Renal cortex interstitium (tissue), 11 donors: ENCODE results near the gene CPXM2. TPM values are rescaled to one million over a fixed set of nuclear protein-coding genes. Genes with fewer than 3 reads are reported as not detected.
"Not testable (repeated sequence)": the region's sequence is repeated elsewhere in the genome, so short reads cannot be mapped to it uniquely, and the experiment has no call there.

Experiments
- DNase-seq, 11 donors: peaks; one replicate each; pipeline ENCODE4 v3.0.0-alpha.2; 2013; ENCODE audit warnings: low read depth in 9 of 11, low spot score in 4 of 11; ENCODE audit errors: extremely low read depth in 1 of 11
- polyA plus RNA-seq, 3 donors: library from polyadenylated mRNA; unstranded; fragments of 120-200 nt; gene quantifications; one replicate each; pipeline ENCODE4 v1.2.1, GENCODE V29; 2013; ENCODE audit not compliant: insufficient read length in 3 of 3

CPXM2 gene
- polyA plus RNA-seq, 3 donors: 3.7 to 7.4 (median 5.6) TPM

DNA sequence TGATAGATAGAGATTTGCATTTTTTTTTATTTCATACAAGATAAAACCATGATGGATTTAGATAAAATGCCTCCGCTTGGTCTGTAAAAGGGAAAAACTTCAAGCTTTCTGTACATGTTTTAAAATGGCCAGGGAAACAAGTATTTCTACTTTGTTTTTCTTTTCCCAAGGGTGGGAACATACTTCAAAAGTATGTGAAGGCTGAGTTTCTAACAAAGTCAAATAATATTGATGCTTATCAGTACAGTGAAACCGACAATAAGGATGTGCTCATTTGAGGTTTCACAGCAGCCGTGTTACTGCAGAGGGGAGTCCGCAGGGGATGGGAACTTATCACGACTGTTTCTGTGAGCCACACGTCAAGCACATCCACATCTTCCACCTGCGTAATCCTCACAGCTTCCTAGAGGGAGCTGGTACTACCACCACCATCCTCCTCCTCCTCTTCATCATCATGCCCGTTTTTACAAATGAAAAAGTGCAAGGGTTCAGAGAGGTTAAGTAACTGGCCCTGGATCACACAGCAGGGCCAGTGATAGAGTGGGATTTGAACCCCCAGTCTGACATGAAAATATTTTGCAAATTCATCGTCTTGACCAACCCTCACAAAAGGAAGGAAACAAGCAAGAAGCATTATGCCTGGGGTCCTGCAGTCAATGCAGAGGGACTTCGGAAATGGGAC lies 131.1 kb downstream of the CPXM2 start:
- DNase-seq: no peak

DNA sequence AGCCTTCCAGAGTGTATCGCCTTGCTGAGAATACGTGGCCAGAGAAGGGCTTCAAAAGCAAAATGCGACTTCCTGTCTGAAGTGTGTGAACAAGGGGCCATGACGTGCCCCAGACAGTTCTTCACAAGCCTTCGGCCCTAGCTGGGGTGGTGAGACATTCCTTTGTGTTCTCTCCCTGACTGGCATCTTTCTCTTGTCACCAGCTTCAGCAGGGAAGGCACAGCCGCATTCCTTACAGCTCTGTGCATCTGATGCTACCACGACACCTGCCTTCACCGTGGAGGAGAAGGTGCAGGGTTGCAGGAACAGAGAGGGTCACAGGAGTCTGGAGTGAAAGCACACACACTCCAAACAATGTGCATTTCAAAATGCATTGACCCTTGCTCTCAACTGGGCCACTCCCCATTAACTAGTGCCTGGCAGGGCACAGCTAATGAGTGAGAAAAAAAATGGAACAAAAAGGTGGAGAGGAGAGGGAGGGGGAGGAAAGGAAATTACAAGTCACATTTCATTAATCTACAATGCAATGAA lies 132.0 kb downstream of the CPXM2 start:
- peak in 10 of 11 donors; percentile 13 to 70 (median 32) for DNase-seq

DNA sequence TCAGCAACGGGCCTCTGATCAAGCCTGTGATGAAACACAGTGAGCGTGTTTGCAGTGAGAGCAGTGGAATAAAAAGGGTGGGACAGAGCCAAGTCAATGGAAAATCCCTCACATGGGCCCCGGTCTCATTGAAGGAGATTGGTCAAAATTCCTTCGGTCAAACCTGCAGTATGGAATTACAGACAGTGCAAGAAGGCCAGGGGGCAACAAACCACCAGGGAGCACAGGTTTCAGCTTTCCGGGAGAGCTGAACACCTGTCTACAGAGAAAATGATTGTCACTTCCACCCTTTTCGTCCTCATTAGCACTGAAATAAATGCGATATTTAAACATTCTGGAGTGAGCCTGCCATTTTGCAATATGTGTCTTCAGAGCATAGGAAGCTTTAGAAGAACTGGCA lies 132.6 kb downstream of the CPXM2 start:
- peak in 1 of 11 donors; percentile 17 for DNase-seq

DNA sequence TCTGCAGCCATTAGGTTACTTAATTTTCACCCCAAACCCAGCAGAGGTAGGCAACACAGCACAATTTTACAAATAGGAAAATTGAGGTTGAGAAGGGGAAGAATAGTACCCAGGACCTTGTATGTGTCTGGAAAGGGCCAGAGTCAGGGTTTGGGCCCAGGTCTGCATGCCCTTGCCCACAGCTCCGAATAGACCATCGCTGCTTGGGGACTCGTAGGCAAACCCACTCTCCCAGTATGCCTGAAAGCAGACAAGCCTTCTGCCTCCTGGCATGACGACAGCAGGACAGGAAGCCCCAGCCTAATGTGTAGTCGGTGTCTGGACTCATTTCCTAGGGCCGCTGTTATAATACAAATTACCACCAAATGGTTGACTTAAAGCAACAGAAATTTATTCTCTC lies 133.8 kb downstream of the CPXM2 start:
- no peak for DNase-seq

DNA sequence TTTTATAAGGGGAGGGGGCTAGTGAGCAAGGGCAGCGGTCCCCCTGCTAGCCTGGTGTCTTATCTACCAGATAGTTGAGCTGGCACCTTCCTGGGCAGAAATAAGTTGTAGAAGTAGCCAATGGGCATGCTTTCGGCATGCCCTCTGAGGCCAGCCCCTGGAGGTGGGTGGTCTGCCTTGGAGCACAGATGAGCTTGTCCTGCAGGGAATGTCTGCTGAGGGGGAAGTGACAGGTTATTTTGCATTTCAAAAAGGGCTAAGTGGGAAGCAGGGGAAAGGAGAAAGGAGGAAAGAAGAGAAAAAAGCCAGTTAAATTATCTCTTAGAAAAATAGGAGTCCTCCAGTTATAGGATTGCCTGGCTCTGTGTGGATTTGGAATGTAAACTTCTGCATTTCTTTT lies 136.5 kb downstream of the CPXM2 start:
- DNase-seq: no peak

DNA sequence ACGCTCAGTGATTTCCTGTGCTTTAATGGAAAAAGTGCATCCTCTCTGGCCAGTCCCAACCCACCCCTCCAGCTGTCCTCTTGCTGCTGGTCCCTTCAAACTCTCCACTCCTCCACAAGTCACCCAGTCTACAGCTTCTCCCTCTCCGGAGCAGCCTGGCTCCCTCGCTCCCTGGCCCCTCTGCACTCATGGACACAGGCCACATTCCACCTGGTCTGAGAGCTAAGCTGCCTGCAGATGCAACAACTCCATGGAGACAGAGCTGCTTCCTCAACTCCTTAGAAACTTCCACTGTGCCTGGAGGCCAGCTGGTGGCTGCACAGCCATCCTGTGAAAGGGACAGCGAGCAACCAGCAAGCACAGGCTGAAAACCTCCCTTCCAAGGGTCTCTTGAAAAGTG lies 137.5 kb downstream of the CPXM2 start:
- DNase-seq: no peak

DNA sequence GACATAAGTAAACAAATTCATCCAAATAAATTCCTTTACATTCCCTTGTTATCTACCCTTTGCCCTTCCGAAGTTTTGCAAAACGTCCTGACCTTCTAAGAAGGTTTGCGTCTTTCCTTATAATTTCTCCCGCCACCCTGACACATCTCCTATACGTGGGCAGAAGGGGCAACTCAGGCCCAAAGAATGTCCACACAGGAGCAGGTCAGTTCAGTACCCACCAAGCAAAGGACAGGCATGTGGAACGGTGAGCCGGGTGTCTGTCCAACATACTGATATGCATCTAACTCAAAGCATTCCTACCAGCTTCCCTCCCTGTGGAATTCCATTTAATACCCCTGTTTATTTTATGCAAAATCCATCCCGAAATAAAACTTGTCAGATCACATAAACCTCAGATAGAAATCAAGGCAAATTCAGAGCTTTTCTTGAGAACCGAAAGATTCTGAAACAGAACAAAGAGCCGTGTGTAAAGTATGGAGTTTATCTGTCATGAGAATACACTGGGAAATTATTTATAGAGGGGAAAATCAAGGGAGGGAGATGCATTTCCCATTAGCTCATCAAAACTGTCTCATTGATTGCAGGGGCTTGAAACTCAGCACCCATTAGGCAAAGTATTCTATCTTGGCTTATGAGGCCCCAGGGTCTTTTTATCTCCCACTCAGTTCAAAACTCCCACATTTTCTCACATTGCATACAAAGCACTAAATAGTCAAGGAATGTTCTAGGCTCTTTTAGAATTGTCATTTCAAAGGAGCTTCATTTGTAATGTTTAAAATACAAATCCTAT lies 140.1 kb downstream of the CPXM2 start:
- DNase-seq: no peak

DNA sequence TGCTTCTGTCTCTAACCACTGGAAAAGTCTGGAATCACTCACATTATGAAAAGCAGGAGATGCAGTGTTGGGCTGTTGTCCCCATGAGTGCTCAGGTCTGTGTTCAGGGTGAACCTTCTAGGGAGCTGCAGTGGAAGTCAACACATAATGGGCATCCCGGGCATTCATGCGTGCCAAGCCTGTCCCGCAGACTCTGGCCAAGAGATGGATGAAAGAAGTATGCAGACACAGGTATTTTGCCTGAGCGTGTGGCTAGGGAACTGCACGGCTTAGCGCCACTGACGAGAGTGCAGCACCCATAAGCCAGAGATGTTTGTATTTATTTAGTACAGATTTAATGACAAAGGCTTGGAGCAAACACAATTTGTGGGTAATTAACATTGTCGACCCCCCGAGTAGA lies 140.7 kb downstream of the CPXM2 start:
- no peak for DNase-seq

DNA sequence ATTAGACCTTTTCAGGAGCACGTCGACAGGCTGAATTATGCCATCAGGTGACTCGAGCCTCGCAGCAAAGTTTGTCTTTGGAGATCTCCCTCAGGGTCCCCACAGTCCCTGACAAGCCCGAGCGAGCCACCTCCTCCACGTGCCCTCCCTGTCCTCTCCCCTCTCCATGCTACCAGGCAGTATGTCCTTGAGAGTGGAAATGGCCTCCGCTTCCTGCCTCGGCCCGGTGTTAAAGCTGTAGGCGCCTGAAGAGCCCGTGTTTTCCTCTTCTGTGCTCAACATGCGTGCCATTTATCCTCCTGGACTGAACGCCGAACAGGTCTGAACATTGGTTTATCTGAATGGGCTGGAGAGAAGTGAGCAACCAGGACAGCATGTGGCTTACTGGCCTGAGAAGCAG lies 142.9 kb downstream of the CPXM2 start:
- no peak for DNase-seq

DNA sequence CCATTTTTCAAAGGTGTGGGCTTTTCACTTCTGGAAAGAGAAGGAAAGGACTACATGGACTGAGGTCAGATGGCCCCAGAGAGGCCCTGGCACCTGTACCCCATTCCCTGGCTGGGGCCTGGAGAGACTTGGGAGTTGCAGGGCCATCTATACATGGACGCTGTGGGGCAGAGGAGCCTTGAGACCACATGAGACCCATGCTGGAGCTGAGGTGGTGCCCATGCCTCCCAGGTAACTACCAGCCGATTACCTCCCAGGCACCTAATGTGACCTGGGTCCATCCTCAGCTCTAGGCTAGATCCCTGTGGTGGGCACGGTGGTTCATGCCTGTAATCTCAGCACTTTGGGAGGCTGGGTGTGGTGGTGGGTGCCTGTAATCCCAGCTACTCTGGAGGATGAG lies 144.2 kb downstream of the CPXM2 start:
- no peak for DNase-seq

DNA sequence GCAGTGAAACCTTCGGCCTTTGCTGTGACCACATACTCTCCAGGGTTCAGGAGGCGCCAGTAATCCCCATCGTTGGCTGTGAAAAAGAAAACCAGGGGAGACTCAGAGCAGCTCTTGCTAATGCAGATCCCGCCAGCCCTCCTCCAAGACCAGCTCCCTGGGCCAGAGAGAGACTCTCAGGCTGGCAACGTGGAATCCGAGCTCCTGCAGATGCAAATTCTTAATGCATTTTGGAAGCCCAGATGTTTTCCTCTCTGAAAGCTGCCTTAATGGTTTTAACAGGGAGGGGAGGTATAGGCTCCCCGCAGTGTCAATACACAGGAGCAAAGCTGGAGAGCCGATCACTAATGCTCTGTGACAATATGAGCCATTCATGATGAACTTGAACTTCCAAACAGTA lies 144.7 kb downstream of the CPXM2 start:
- DNase-seq: no peak

DNA sequence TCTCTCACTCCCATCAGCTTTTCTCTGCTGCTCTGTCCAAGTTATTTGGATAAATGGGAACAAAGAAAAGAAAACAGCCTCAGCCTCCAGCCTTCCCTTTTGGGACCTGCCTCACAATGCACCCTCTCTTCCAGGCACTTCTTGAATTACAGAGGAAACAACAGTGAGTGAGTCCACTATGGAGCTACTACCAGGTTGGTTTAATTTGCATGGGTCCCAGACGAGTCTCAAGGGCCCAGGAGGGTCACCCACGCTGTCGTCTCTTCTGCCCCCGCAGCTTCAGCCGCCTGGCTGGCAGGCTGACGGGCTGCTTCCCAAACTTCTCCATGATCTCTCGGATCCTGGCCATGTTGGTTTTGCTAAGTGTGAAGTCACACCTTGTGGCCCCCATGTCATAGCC lies 145.1 kb downstream of the CPXM2 start:
- no peak for DNase-seq

DNA sequence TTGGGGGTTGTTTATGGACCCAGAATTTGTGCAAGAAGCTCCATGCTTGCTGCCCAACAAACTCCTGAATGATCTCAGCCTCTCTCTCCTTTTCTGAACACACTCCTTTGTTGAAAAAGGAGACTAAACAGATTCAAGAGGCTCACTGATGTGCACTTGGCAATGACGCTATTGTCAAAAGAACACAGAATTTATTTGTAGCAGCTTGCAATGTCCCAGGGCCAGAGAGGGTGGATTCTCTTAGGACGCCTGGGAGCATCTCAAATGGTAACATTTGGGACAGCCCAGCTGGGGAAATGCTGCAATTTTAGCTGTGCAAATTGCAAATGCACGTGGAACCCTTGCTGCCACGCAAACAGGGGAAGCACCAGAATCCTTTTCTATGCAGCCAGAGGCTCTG lies 145.5 kb downstream of the CPXM2 start:
- no peak for DNase-seq

DNA sequence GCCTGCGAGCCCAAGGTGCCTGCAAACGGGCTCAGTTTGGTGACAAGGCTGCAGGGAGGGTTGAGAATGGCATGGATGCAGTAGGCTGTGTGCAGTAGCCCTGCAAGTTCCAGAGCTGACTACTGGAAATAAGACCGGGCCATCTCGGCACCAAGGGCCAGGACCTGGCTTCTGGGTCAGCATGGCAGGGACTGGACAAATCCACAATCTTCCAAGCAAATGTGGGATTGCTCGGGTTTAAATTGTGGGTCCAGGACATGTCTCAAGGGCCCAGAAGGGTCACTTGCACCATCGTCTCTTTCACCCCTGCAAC lies 147.4 kb downstream of the CPXM2 start:
- no peak for DNase-seq

DNA sequence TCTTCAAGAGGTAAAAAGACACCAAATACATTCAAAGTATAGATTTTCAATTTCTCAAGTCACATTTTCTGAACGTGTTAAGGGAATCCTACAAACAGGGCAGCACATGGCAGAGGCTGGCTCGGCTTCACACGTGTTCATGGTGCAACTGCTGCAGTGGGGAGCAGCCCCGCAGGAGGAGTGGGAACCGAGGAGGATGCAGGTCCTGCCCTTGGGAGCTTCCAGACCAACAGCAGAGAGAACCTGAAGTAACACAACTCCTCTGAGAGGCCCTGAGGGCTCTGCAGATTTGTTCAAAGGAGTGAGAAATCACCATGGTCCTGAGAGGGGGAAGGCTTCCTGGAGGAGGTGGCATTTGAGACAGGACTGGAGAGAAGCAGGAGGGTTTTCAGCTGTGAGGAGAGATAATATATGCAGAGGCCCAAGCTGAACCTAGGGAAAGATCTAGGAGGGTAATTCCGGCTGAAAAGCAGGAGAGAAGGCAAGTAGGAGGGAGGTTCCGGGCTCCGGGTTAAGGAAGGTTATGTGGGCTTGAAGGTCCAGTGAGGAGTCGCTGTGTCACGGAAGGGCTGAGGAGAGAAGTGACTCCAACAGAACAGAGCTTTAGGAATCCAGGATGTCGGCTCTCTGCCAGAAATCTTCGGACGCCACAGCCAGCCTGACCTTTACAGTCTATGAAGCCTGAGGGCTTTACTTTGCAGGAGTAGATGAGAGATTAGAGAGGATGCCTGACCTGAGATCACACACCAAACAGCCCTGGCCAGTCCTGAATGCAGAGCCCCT lies 148.0 kb downstream of the CPXM2 start:
- DNase-seq: no peak

DNA sequence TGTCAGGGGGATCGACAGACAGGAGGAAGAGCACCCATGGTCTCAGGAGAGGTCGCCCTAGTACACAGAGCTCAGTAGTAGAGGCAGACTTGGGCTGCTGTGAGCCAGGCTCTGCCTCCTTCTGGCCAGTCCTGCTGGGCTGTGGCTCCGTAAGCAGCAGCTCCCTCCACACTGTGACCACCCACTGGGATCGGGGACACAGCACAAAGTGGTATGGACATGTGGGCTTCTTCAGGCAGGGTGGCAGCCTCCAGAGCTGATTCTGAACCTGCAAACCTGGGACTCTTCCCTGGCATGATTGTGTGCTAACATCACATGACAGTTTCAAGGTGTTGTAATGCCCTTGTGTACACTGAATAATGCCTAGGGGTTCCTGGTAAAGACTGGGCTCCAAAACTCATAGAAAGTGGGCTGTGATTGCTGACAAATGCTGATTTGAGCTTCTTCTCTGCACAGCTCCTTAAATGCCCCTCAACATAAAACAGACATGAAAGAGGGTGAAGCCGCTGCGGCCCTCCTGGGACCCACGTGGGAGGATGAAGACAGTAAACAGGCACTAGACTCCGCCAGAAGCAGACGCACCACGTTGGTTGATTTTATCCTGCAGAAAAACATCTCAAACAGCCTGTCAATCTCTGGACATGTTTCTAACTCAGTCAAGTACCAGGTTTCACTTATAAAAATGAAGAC lies 148.7 kb downstream of the CPXM2 start:
- DNase-seq: no peak

DNA sequence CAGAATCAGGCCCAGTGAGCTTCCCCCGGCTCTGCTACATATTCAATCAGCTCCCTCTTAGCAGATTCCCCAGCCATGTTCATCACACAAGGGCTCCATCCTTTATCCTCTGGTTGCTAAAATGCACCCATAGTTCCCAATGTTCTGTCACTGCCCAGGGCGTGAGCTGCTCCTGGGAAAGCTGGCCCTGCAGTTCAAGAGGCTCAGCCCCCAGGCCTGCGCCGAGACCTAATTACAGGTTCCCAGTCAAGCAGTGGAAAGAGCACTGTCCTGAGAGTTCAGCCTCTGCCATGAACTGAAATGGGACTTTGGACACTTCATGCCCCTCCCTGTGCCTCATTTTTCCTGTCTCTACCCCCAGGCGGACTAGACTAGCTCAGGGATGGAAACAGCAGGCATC lies 149.9 kb downstream of the CPXM2 start:
- no peak for DNase-seq

DNA sequence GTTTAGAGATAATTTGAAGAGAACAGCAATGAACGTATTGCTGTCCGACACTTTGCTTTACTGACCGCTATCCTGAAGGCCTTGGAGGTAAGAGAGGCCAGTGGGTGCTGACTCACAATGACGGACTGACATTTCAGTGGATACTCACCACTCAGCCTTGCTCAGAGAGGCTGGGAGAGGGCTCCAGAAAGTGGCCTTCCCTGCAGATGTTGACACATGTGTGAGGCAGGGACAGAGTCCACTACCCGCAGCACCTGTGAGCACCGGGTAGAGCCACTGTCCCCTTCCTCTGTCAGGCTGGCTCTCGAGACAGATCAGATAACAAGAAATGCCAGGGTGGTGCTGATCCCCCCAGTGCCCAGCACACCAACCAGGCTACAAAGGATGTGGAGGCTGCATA lies 150.5 kb downstream of the CPXM2 start:
- DNase-seq: no peak

DNA sequence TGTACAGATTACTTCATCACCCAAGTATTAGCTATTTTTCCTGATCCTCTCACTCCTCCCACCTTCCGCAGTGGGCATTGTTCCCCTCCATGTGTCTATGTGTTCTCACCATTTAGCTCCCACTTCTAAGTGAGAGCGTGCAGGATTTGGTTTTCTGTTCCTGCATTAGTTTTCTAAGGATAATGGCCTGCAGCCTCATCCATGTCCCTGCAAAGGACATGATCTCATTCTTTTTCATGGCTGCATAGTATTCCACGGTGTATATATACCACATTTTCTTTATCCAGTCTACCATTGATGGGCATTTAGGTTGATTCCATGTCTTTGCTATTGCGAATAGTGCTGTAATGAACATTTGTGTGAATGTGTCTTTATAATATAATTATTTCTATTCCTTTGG lies 154.7 kb downstream of the CPXM2 start:
- DNase-seq: not testable (repeated sequence)
